IMR-90 (cell line): ENCODE measurements around the gene ANO8. TPM values are rescaled to one million over a fixed set of nuclear protein-coding genes. Genes with fewer than 3 reads are reported as not detected.

Source experiments
- ATAC-seq: fragments of 200-7000 bp; cut with Tn5 transposase; 2 replicates; pipeline ENCODE4 v1.9.1; 2020; ENCODE audit warnings: low read depth, mild to moderate bottlenecking, moderate library complexity
- Bru-seq: library from RNA; stranded (reverse); fragments of 400-500 nt; gene quantifications from one replicate; lab custom pipeline; 2021; lab: Mats Ljungman, UMichigan
- BruChase-seq, 2 experiments: library from RNA; stranded (reverse); fragments of 400-500 nt; gene quantifications; one replicate each; lab custom pipeline; 2021; lab: Mats Ljungman, UMichigan
- BruUV-seq: library from RNA; stranded (reverse); fragments of 400-500 nt; replicated peaks from 2 replicates; lab custom pipeline; 2021; lab: Mats Ljungman, UMichigan
- CTCF ChIA-PET: fragments of 300-600 bp; formaldehyde crosslinking; extraction: SDS; loops from one replicate; lab custom pipeline; 2021; ENCODE audit warnings: antibody characterized with exemption; lab: Yijun Ruan, JAX
- POLR2A ChIA-PET: fragments of 300-600 bp; sonication (Branson Sonifier 250); formaldehyde crosslinking; loops from one replicate; lab custom pipeline; 2022; ENCODE audit warnings: antibody characterized with exemption; ENCODE audit not compliant: unreplicated experiment; lab: Charles Lee
- DNase-seq: peaks from one replicate; pipeline ENCODE4 v3.0.0; 2013
- H2AFZ ChIP-seq: replicated peaks from 2 replicates; pipeline ENCODE3; 2013; ENCODE audit warnings: low read length, mild to moderate bottlenecking; ENCODE audit not compliant: poor library complexity
- H2AK5ac ChIP-seq: 2 replicates; pipeline ENCODE4 v1.6.1; 2013; ENCODE audit warnings: low read depth, low read length, inconsistent platforms
- H2AK9ac ChIP-seq: replicated peaks from 2 replicates; pipeline ENCODE3; 2013; ENCODE audit warnings: mild to moderate bottlenecking, low read depth, low read length, moderate library complexity; ENCODE audit not compliant: poor library complexity
- H2BK120ac ChIP-seq: 2 replicates; pipeline ENCODE4 v1.6.1; 2013; ENCODE audit warnings: low read depth, low read length, inconsistent platforms
- H2BK15ac ChIP-seq: 3 replicates; pipeline ENCODE4 v1.6.1; 2013; ENCODE audit warnings: low read depth, low read length, inconsistent platforms
- H2BK20ac ChIP-seq: 2 replicates; pipeline ENCODE4 v1.6.1; 2013; ENCODE audit warnings: low read depth, mild to moderate bottlenecking, inconsistent platforms, low read length, moderate library complexity
- H2BK5ac ChIP-seq: 2 replicates; pipeline ENCODE4 v1.6.1; 2013; ENCODE audit warnings: mild to moderate bottlenecking, low read depth, low read length, inconsistent platforms; ENCODE audit not compliant: poor library complexity, severe bottlenecking
- H3K14ac ChIP-seq: replicated peaks from 2 replicates; pipeline ENCODE4 v1.6.1; 2013; ENCODE audit warnings: low read depth, low read length, inconsistent platforms
- H3K18ac ChIP-seq: 2 replicates; pipeline ENCODE4 v1.6.1; 2013; ENCODE audit warnings: low read depth, low read length, control low read depth
- H3K23ac ChIP-seq: 2 replicates; pipeline ENCODE4 v1.6.1; 2013; ENCODE audit warnings: low read depth, low read length, inconsistent platforms
- H3K27ac ChIP-seq: 2 replicates; pipeline ENCODE4 v1.5.1; 2013; ENCODE audit warnings: mild to moderate bottlenecking, control low read depth, low read length; ENCODE audit not compliant: insufficient read depth
- H3K27me3 ChIP-seq: 2 replicates; pipeline ENCODE4 v1.6.1; 2013; ENCODE audit warnings: low read length; ENCODE audit not compliant: control insufficient read depth, insufficient read depth
- H3K36me3 ChIP-seq: 2 replicates; pipeline ENCODE4 v1.6.1; 2013; ENCODE audit warnings: low read length, mixed read lengths; ENCODE audit not compliant: control insufficient read depth, insufficient read depth
- H3K4ac ChIP-seq: 2 replicates; pipeline ENCODE4 v1.6.1; 2013; ENCODE audit warnings: low read depth, low read length, inconsistent platforms
- H3K4me1 ChIP-seq: 2 replicates; pipeline ENCODE4 v1.6.1; 2013; ENCODE audit warnings: low read length, mixed read lengths; ENCODE audit not compliant: control insufficient read depth, insufficient read depth
- H3K4me2 ChIP-seq: 2 replicates; pipeline ENCODE4 v1.6.1; 2013; ENCODE audit warnings: low read depth, mild to moderate bottlenecking, control low read depth, low read length, moderate library complexity
- H3K4me3 ChIP-seq: 2 replicates; pipeline ENCODE4 v1.5.1; 2013; ENCODE audit warnings: low read depth, mild to moderate bottlenecking, control low read depth, low read length, moderate library complexity; ENCODE audit not compliant: insufficient read depth
- H3K56ac ChIP-seq: 2 replicates; pipeline ENCODE4 v1.6.1; 2013; ENCODE audit warnings: low read length, inconsistent platforms; ENCODE audit not compliant: insufficient read depth; ENCODE audit errors: extremely low read depth
- H3K79me1 ChIP-seq, 2 experiments: 2 replicates each; pipeline ENCODE4 v1.6.1; 2013; ENCODE audit warnings: low read length in 2 of 2, inconsistent platforms in 1 of 2, low read depth in 1 of 2
- H3K9ac ChIP-seq: 2 replicates; pipeline ENCODE4 v1.6.1; 2013; ENCODE audit warnings: low read depth, low read length, control low read depth
- H3K9me1 ChIP-seq: 2 replicates; pipeline ENCODE4 v1.6.1; 2013; ENCODE audit warnings: low read length, inconsistent platforms; ENCODE audit not compliant: insufficient read depth
- H3K9me3 ChIP-seq: 2 replicates; pipeline ENCODE4 v1.6.1; 2013; ENCODE audit warnings: low read length; ENCODE audit not compliant: control insufficient read depth, insufficient read depth
- H4K20me1 ChIP-seq: 2 replicates; pipeline ENCODE4 v1.6.1; 2013; ENCODE audit warnings: low read length, inconsistent platforms; ENCODE audit not compliant: insufficient read depth
- H4K5ac ChIP-seq: 2 replicates; pipeline ENCODE4 v1.6.1; 2013; ENCODE audit warnings: mild to moderate bottlenecking, low read depth, low read length, control low read depth
- H4K8ac ChIP-seq, 2 experiments: 2 replicates each; pipeline ENCODE4 v1.6.1; 2013; ENCODE audit warnings: low read depth in 2 of 2, low read length in 2 of 2, control low read depth in 1 of 2, inconsistent platforms in 1 of 2
- H4K91ac ChIP-seq: 2 replicates; pipeline ENCODE4 v1.6.1; 2013; ENCODE audit warnings: low read depth, low read length, inconsistent platforms; ENCODE audit not compliant: insufficient read depth
- MAZ ChIP-seq: IDR thresholded peaks from 2 replicates; pipeline ENCODE4 v1.6.1; 2012; ENCODE audit warnings: low read depth, mild to moderate bottlenecking, low read length, improper control_type of control experiment, moderate library complexity, borderline replicate concordance
- MXI1 ChIP-seq: IDR thresholded peaks from 2 replicates; pipeline ENCODE4 v1.6.1; 2012; ENCODE audit warnings: low read depth, mild to moderate bottlenecking, low read length, moderate library complexity, borderline replicate concordance
- SMC3 ChIP-seq: fragments of 150-350 bp; IDR thresholded peaks from 2 replicates; pipeline ENCODE4 v1.6.1; 2016; ENCODE audit warnings: low read depth, mild to moderate bottlenecking, antibody characterized with exemption, low read length, moderate library complexity
- WGBS, 2 experiments: methylation state at CpG; one replicate each; pipeline versions ENCODE4 v1.1.5 to v1.1.7; 2013; ENCODE audit warnings: missing lambda C conversion rate in 2 of 2; ENCODE audit not compliant: insufficient read length in 1 of 2; ENCODE audit errors: extremely low coverage in 2 of 2; 5-methylcytosine and 5-hydroxymethylcytosine counted together
- dilution Hi-C: fragments of 300-500 bp; cut with HindIII; formaldehyde crosslinking; loops from one replicate; pipeline ENCODE4 v1.14.3; 2018; ENCODE audit warnings: low sequenced_read_pairs; ENCODE audit not compliant: unreplicated experiment
- in situ Hi-C: fragments of 300-500 bp; cut with MboI; formaldehyde crosslinking; loops from 3 replicates; pipeline ENCODE4 v1.14.3; 2019; ENCODE audit warnings: low sequenced_read_pairs, inconsistent platforms, mixed read lengths
- intact Hi-C: fragments of 100-400 bp; cut with micrococcal nuclease; formaldehyde crosslinking; loops from 2 replicates; pipeline ENCODE4 v1.10.0; 2022
- long read RNA-seq: library from polyadenylated mRNA; unstranded; transcript quantifications from one replicate; pipeline ENCODE4 v2.0.0, GENCODE V29; 2021; ENCODE audit not compliant: unreplicated experiment
- polyA plus RNA-seq, 3 experiments: library from polyadenylated mRNA; depleted of rRNA; stranded (reverse); fragments of >200 nt; gene quantifications; 2 replicates each; pipeline ENCODE4 v1.2.3, GENCODE V29; 2012; ENCODE audit warnings: low replicate concordance in 1 of 3
- total RNA-seq: library from RNA; depleted of rRNA; stranded (reverse); fragments of >200 nt; gene quantifications from 2 replicates; pipeline ENCODE4 v1.2.3, GENCODE V29; 2012; rRNA removed
- TF ChIP-seq, protein P1 (sequence below): fragments of 150-350 bp; IDR thresholded peaks from 2 replicates; pipeline ENCODE4 v1.6.1; 2017; ENCODE audit warnings: mild to moderate bottlenecking, antibody characterized with exemption, low read length, low read depth

Gene ANO8, protein sequence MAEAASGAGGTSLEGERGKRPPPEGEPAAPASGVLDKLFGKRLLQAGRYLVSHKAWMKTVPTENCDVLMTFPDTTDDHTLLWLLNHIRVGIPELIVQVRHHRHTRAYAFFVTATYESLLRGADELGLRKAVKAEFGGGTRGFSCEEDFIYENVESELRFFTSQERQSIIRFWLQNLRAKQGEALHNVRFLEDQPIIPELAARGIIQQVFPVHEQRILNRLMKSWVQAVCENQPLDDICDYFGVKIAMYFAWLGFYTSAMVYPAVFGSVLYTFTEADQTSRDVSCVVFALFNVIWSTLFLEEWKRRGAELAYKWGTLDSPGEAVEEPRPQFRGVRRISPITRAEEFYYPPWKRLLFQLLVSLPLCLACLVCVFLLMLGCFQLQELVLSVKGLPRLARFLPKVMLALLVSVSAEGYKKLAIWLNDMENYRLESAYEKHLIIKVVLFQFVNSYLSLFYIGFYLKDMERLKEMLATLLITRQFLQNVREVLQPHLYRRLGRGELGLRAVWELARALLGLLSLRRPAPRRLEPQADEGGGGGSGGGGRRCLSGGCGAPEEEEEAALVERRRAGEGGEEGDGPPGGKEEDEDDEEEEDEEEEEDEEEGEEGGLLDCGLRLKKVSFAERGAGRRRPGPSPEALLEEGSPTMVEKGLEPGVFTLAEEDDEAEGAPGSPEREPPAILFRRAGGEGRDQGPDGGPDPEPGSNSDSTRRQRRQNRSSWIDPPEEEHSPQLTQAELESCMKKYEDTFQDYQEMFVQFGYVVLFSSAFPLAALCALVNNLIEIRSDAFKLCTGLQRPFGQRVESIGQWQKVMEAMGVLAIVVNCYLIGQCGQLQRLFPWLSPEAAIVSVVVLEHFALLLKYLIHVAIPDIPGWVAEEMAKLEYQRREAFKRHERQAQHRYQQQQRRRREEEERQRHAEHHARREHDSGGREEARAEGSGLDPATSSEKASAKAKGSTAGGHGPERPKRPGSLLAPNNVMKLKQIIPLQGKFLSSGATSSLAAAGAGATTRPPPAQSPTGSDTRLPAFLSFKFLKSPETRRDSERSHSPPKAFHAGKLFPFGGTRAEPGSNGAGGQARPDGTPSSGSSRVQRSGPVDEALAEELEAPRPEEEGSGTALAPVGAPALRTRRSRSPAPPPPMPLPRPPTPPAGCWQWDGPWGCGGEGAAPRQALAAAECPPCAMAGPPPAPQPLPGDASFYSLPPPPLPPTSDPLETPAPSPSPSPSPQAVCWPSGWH
- total RNA-seq, result 1.6 and 1.7 TPM in 2 replicates
- 5.3 and 5.6 TPM in 2 replicates for polyA plus RNA-seq (2012; rRNA removed)
- 3.1 and 4.3 TPM in 2 replicates for polyA plus RNA-seq (2012; cell fraction: cytosol; rRNA removed)
- 20.5 and 33.6 TPM in 2 replicates for polyA plus RNA-seq (2012; cell fraction: nucleus; rRNA removed; ENCODE audit: low replicate concordance)
- percentile 48 among the genes with signal in this experiment for Bru-seq, nascent RNA
- BruChase-seq, experiment 1, labeled RNA remaining after a 6-hour chase, result percentile 60 among the genes with signal in this experiment
- percentile 54 among the genes with signal in this experiment for BruChase-seq, experiment 2, labeled RNA remaining after a 2-hour chase
- long read RNA-seq, partial matches to known transcripts, result 0 of 1 reads
- long read RNA-seq, other reads (novel, unspliced or antisense), result 1 of 1 reads

DNA sequence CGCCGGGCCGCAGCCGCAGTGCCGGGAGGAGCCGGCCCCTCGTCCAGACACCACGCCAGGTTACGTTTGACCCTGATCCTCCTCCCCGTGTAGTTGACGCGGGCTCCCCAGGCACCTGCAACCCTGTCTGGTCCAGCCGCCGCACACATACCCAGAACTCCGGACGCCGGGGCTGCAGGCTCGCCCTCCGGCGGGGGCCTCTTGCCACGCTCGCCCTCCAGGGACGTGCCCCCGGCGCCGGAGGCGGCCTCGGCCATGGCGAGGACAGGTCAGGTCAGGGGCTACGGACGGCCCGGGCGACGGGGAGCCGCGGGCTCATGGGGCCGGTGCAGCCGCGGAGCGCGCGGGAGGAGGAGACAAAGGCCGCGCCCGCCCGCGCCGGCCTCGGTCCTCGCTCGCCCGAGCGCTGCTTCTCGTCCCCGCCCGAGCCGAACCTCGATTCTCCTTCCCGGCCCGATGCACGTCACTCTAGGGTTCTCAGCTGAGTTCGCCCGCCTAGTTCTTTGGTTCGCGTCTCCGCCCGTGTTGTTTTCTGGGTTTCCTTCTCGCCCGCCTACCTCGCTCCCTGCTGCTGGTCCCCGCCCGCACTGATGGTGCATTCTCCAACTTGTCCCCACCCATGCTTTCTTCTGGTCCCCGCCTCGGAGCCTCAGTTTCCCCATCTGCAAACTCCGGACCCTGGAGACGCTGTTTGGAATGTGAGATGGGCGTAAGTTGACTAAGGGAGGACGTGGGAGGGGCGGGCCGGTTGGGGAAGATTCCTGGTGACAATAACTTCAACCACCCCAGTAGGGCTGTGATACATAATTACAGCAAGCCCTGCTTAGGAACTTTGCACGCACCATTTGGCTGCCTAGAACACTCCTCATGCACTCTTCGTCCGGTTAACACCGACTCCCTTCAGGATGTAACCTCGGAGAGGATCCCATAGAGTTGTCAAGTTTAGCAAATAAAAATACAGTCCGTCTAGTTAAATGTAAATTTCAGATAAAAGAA is at the start of gene ANO8:
ANO8 (minus strand) TSS at position 442 of the 996 bp plus-strand sequence; CDS start at position 257, 185 bp downstream.
- Histone ChIP-seq H3K9ac (peak within 1 kb of the TSS; percentile 60), H4K8ac (peak within 1 kb of the TSS; percentile 22 to 71; a peak in 2 of 4 replicates), H3K4me1 (peaks cover 8% of the 10 kb centered on the region), H2BK20ac (no peak within 1 kb of the TSS), H2BK120ac (peak within 1 kb of the TSS; percentile 76), H2BK15ac (peak within 1 kb of the TSS; percentile 15; the same call in 1 of the 3 replicates), H3K4ac (peak within 1 kb of the TSS; percentile 83), H2AK5ac (peak within 1 kb of the TSS; percentile 89), H2AFZ (peak within 1 kb of the TSS; percentile 99), H3K36me3 (peaks cover 2% of the 10 kb centered on the region; the same call in 1 of the 2 replicates), H3K27me3 (no peaks in the 10 kb centered on the region), H4K91ac (peak within 1 kb of the TSS; percentile 80), H3K27ac (peak within 1 kb of the TSS; percentile 55), H3K9me3 (no peaks in the 10 kb centered on the region), H2AK9ac (peak within 1 kb of the TSS; percentile 98), H3K4me3 (peak within 1 kb of the TSS; percentile 70), H3K23ac (peak within 1 kb of the TSS; percentile 54), H3K18ac (no peak within 1 kb of the TSS), H3K14ac (peak within 1 kb of the TSS; percentile 48), H2BK5ac (peak within 1 kb of the TSS; percentile 66), H3K9me1 (peaks cover 5% of the 10 kb centered on the region), H3K4me2 (peak within 1 kb of the TSS; percentile 84), H4K5ac (0 out of 2 replicates have a peak within 1 kb of the TSS, but pooled peaks have one; percentile 31), H3K56ac (0 out of 2 replicates have a peak within 1 kb of the TSS, but pooled peaks have one; percentile 28), H4K20me1 (no peaks in the 10 kb centered on the region), H3K79me1 (peaks cover 7 to 44% of the 10 kb centered on the region in 2 experiments; a peak in 3 of 4 replicates)
- no TSS peak for BruUV-seq
- dilution Hi-C loops (no loop called here), intact Hi-C loops (loop anchor here (1.0 kb wide), 1 partner anchor 25 kb away; the partner anchor contains the start of gene DDA1), in situ Hi-C loops (no loop called here)
- ATAC-seq, result peak; percentile 74
- ChIA-PET CTCF (no interaction called here), POLR2A (interaction anchor here (1.0 kb wide), 1 partner anchor 10 kb away, joined by 3 read pairs; no protein-coding TSS in a partner anchor)
- 0% methylated on average over 37 of the region's 86 CpGs; no CpG with 5 or more reads in 1 of the 2 experiments for WGBS, 2 experiments
- peak; percentile 99 for DNase-seq
- TF ChIP-seq MAZ (peak; percentile 88), MXI1 (peak; percentile 66; the same call in 1 of the 2 replicates), SMC3 (peak; percentile 6; the same call in 1 of the 2 replicates)
- TF ChIP-seq, protein P1, sequence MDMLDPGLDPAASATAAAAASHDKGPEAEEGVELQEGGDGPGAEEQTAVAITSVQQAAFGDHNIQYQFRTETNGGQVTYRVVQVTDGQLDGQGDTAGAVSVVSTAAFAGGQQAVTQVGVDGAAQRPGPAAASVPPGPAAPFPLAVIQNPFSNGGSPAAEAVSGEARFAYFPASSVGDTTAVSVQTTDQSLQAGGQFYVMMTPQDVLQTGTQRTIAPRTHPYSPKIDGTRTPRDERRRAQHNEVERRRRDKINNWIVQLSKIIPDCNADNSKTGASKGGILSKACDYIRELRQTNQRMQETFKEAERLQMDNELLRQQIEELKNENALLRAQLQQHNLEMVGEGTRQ, result no peak
